Ramos (cell line): ENCODE results near the gene EPM2A.
"Not testable (repeated sequence)": the region's sequence is repeated elsewhere in the genome, so short reads cannot be mapped to it uniquely, and the experiment has no call there.

Experiments used
- in situ Hi-C: fragments of 300-500 bp; cut with MboI; formaldehyde crosslinking; loops from one replicate; pipeline ENCODE4 v1.14.3; 2022; ENCODE audit warnings: low sequenced_read_pairs; ENCODE audit not compliant: unreplicated experiment

The EPM2A gene

GRCh38 chr6:145735356-145736165 lies at the start of gene EPM2A:
TSS of gene EPM2A (minus strand) at chr6:145735520. CDS start at chr6:145735498, 22 bp downstream.
- in situ Hi-C loops, result no loop called here

GRCh38 chr6:145784683-145785082 lies 49.4 kb upstream of the EPM2A start:
- in situ Hi-C loops, result no loop called here

DNA sequence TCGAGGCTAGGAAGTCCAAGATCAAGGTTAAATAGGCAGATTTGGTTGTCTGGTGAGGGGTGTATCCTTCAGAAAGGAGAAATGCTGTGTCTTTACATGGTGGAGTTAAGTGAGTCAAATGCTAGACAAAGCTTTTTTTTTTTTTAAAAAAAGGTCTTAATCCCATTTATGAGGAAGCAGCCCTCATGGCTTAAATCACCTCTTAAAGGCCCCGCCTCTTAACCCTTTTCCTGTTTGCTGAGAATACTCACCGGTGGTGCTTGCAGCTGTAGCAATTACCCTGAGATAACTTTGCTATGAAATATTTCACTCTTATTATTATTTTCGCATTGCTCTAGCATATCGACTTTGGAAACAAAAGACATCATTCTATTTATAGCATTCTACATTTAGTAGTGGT lies 48.5 kb upstream of the EPM2A start:
- in situ Hi-C loops, result no loop called here

DNA sequence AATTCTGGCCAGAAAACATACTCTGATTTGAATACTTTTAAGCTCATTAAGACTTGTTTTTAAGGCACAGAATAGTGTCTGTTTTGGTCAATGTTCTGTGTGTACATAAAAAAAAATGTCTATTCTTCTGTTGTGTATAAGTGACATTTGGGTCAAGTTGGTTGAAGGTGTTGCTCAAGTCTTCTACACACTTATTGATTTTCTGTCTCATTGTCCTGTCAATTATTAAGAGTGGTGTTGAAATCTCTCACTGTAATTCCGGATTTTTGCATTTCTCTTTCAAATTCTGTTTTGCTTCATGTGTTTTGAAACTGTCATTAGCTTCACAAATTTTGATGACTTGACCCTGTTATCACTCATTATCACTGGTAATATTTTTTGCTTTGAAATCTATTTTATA lies 37.5 kb upstream of the EPM2A start:
- in situ Hi-C loops, result no loop called here

DNA sequence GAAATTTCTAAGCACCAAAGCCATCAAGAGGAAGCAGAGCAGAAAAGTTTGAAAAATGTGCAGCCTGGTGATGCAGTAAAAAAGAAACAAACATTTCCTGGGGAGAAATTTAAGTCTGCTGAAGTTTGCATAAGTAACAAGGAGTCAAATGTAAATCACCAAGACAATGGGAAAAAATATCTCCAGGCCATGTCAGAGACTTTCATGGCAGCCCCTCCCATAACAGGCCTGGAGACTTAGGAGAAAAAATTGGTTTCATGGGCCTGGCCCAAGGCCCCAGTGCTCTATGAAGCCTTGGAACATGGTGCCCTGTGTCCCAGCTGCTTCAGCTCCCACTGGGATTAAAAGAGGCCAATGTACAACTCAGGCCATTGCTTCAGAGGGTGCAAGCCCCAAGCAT lies 30.1 kb upstream of the EPM2A start:
- in situ Hi-C loops, result no loop called here

GRCh38 chr6:145763742-145764141 lies 28.4 kb upstream of the EPM2A start:
- in situ Hi-C loops, result no loop called here

GRCh38 chr6:145761584-145761983 lies 26.3 kb upstream of the EPM2A start:
- in situ Hi-C loops, result no loop called here

- in situ Hi-C loops, result no loop called here
These were observed 22.8 kb upstream of the EPM2A start for GRCh38 chr6:145758113-145758512.

GRCh38 chr6:145756170-145756662 lies 20.9 kb upstream of the EPM2A start:
- in situ Hi-C loops, result no loop called here

- in situ Hi-C loops, result no loop called here
These were observed 20.4 kb upstream of the EPM2A start for GRCh38 chr6:145755682-145756081.

DNA sequence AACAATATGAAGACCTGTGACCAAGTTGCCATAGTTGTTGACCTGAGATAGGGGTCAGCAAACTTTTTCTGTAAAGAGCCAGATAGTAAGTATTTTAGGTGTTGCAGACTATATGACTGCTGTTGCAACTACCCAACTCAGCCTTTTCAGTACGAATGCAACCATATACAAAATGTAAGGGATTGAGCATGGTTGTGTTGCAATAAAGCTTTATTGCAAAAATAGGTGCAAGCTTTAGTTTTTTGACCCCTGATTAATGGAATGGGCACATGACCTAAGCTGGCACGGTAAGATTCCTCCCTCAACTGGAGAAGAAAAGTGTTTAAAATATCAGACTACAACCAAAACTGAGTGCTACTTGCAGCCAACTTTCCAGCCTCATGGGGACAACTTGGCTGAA lies 17.3 kb upstream of the EPM2A start:
- in situ Hi-C loops, result no loop called here

- in situ Hi-C loops, result no loop called here
These were observed 14.3 kb upstream of the EPM2A start for GRCh38 chr6:145749632-145750031.

- in situ Hi-C loops, result no loop called here
These were observed 10.5 kb upstream of the EPM2A start for GRCh38 chr6:145745861-145746260.

GRCh38 chr6:145744619-145745018 lies 9.3 kb upstream of the EPM2A start:
- in situ Hi-C loops, result no loop called here

GRCh38 chr6:145743332-145743731 lies 8.0 kb upstream of the EPM2A start:
- in situ Hi-C loops, result no loop called here

- in situ Hi-C loops, result not testable (repeated sequence)
These were observed 7.2 kb upstream of the EPM2A start for GRCh38 chr6:145742472-145742871.

DNA sequence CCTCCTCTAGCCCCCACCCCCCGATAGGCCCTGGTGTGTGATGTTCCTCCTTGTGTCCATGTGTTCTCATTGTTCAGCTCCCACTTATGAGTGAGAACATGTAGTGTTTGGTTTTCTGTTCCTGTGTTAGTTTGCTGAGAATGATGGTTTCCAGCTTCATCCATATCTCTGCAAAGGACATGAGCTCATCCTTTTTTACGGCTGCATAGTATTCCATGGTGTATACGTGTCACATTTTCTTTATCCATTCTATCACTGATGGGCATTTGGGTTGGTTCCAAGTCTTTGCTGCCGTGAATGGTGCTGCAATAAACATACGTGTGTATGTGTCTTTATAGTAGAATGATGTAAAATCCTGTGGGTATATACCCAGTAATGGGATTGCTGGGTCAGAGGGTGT lies 4.4 kb upstream of the EPM2A start:
- in situ Hi-C loops, result not testable (repeated sequence)

DNA sequence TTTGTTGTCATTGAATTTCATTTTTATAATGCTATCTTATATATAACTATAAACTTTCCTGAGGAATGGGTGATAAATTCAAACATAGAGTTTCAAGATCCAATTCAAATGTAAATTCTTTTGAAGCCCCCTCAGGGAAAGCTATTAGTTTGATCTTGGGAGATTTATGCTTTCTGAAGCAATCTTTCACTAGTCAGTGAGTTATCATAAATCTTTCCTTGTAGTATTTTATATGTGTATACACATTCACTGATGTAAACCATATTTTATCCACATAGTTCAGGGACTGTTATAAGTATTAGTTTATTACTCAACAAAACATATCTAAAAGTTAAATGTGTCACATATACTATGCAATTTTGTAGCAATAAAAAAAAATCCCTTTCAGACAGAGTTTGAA lies 2.9 kb upstream of the EPM2A start:
- in situ Hi-C loops, result no loop called here

- in situ Hi-C loops, result no loop called here
These were observed 1.4 kb upstream of the EPM2A start for GRCh38 chr6:145736661-145737144.

DNA sequence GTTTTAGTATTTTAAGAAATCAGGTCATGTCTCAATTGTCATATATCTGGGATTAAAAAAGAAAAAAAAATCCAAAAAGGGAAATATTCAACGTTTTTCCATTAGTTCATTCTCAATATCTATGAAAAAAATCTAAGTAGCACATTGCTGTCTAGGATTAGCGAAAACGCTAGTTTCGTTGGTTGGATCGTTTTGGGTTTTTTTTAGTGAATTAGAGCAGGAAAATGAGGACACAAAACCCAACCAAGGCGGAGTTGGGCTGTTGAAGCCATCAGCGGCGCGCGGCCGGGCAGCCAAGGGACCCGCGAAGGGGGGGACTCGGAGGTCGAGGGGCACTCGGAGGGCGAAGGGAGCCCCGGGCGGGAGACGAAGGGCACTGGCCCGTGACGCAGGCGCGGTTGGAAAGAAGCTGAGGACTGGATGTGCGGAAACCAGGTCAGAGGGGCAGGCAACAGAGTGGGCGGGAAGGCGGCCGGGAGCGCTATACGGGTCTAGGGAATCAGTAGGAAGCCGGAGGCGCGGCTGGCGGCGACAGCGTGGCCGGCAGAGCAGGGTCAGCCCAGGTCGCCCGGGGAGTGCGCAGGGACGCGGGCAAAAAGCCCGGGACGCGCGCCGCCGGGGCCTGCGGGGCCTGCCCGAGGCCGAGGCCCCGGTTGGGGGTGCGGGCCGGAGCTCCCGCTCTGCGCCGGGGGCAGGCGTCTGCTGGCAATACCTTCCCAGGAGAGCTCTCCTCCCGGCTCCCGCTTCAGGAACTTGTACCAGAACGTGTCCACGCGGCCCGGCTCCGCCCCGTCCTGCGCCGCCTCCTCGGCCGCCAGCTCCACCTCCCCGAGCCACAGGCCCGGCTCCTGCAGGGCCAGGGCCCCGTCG lies 599 bp downstream of the EPM2A start:
- in situ Hi-C loops, result no loop called here

DNA sequence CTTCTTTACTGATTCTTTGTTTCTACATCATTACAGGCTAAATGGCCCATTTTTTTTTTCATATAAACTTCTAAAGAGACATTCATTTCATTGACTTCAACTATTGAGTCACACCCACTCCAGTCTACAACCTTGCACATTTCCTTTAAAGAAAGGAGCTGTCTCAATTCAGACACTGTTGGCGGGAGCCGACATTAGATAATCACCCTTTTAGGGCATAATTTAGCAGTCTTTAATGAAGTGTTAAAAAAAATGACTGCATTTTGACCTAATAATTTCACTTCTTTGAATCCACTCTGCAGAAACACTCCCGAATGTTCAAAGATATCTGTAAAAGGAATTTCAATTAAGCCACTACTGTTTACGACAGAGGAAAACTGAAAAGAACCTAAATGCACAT lies 1.5 kb downstream of the EPM2A start:
- in situ Hi-C loops, result no loop called here
